HepG2 (cell line): Measurements from ENCODE around the gene SZRD1. TPM values are rescaled to one million over a fixed set of nuclear protein-coding genes. Genes with fewer than 3 reads are reported as not detected.

Experiments used
- ATAC-seq: fragments of 200-7000 bp; cut with Tn5 transposase; 3 replicates; pipeline ENCODE4 v1.9.1; 2020; ENCODE audit warnings: mild to moderate bottlenecking, moderate library complexity
- BruUV-seq: library from RNA; stranded (reverse); fragments of 400-500 nt; replicated peaks from 2 replicates; lab custom pipeline; 2021; lab: Mats Ljungman, UMichigan
- CTCF ChIA-PET: fragments of 300-600 bp; formaldehyde crosslinking; extraction: SDS; loops from one replicate; lab custom pipeline; 2021; ENCODE audit warnings: low total read pairs, inconsistent platforms, low intra/inter-chr PET ratio; lab: Yijun Ruan, JAX
- POLR2A ChIA-PET: fragments of 350-600 bp; sonication (Branson Sonifier 250); formaldehyde crosslinking; loops from one replicate; lab custom pipeline; 2020; ENCODE audit warnings: antibody characterized with exemption, inconsistent platforms; lab: Yijun Ruan, JAX
- DNase-seq: peaks from one replicate; pipeline ENCODE4 v3.0.0-alpha.2; 2015; ENCODE audit warnings: low spot score
- FAIRE-seq: peaks from 3 replicates; lab custom pipeline; 2011; peaks lifted over from hg19 to GRCh38; lab: Jason Lieb, UNC
- H2AFZ ChIP-seq: one replicate; pipeline ENCODE4 v1.6.1; 2011; ENCODE audit warnings: low read length, inconsistent platforms
- H3K27ac ChIP-seq: fragments of 300-600 bp; 3 replicates; pipeline ENCODE4 v1.8.0; 2011; ENCODE audit warnings: mixed run types, mild to moderate bottlenecking, mixed read lengths, low read length, inconsistent platforms; ENCODE audit not compliant: insufficient read depth; ENCODE audit errors: extremely low read length
- H3K27me3 ChIP-seq, 2 experiments: fragments of 200-600 bp in 1 of 2; 2 replicates in 1 of 2; 3 replicates in 1 of 2; pipeline versions ENCODE4 v1.6.0 to v1.8.0; 2011; ENCODE audit warnings: low read length in 2 of 2, mild to moderate bottlenecking in 2 of 2, moderate library complexity in 2 of 2, inconsistent platforms in 1 of 2; ENCODE audit not compliant: insufficient read depth in 2 of 2, control insufficient read depth in 1 of 2
- H3K36me3 ChIP-seq, 2 experiments: fragments of 200-600 bp in 1 of 2; replicated peaks in 1 of 2; 2 replicates in 1 of 2; 3 replicates in 1 of 2; pipeline versions ENCODE4 v1.5.1 to v1.8.0; 2011; ENCODE audit warnings: low read length in 2 of 2, inconsistent platforms in 1 of 2; ENCODE audit not compliant: insufficient read depth in 2 of 2, control insufficient read depth in 1 of 2
- H3K4me1 ChIP-seq: 2 replicates; pipeline ENCODE4 v1.5.1; 2012; ENCODE audit warnings: low read length, inconsistent platforms; ENCODE audit not compliant: insufficient read depth
- H3K4me2 ChIP-seq: 2 replicates; pipeline ENCODE4 v1.6.0; 2011; ENCODE audit warnings: low read depth, low read length, inconsistent platforms
- H3K4me3 ChIP-seq, 3 experiments: fragments of 200-600 bp in 1 of 3; sonication (generic), shearing (Covaris generic) in 1 of 3; replicated peaks in 1 of 3; 2 replicates each; pipeline ENCODE4 v1.5.1; 2011 to 2016; ENCODE audit warnings: low read length in 3 of 3, inconsistent platforms in 2 of 3, low read depth in 2 of 3, mild to moderate bottlenecking in 2 of 3, control low read depth in 1 of 3, mixed read lengths in 1 of 3; ENCODE audit not compliant: insufficient read depth in 1 of 3
- H3K79me2 ChIP-seq: one replicate; pipeline ENCODE4 v1.6.1; 2011; ENCODE audit warnings: low read length, inconsistent platforms; ENCODE audit not compliant: insufficient read depth
- H3K9ac ChIP-seq: 2 replicates; pipeline ENCODE4 v1.6.0; 2011; ENCODE audit warnings: mild to moderate bottlenecking, low read depth, low read length, inconsistent platforms; ENCODE audit not compliant: insufficient read depth
- H3K9me3 ChIP-seq: 2 replicates; pipeline ENCODE4 v1.5.1; 2012; ENCODE audit warnings: mild to moderate bottlenecking, low read length
- H4K20me1 ChIP-seq: 2 replicates; pipeline ENCODE4 v1.6.0; 2011; ENCODE audit warnings: inconsistent platforms, mild to moderate bottlenecking, low read length, moderate library complexity; ENCODE audit not compliant: insufficient read depth
- CCDC6 ChIP-seq: sonication (generic); formaldehyde crosslinking; IDR thresholded peaks from 2 replicates; pipeline ENCODE4 v1.8.1; 2022; ENCODE audit warnings: mild to moderate bottlenecking, missing genetic modification reagents, moderate library complexity
- ETS1 ChIP-seq: sonication (generic); formaldehyde crosslinking; IDR thresholded peaks from 2 replicates; pipeline ENCODE4 v1.4.0; 2020; ENCODE audit warnings: missing genetic modification reagents
- HMG20B ChIP-seq: conservative IDR thresholded peaks from 2 replicates; pipeline ENCODE4 v1.6.1; 2016; ENCODE audit warnings: missing genetic modification reagents, missing compliant biosample characterization
- MTF2 ChIP-seq: sonication (generic); formaldehyde crosslinking; IDR thresholded peaks from 2 replicates; pipeline ENCODE4 v1.5.0; 2020; ENCODE audit warnings: missing genetic modification reagents, borderline replicate concordance
- NCOR1 ChIP-seq: fragments of 200-600 bp; sonication (generic); IDR thresholded peaks from 2 replicates; pipeline ENCODE4 v1.7.0; 2017; ENCODE audit warnings: antibody characterized with exemption, low read length, borderline replicate concordance
- RORA ChIP-seq: sonication (generic); formaldehyde crosslinking; IDR thresholded peaks from 2 replicates; pipeline ENCODE4 v1.5.0; 2020; ENCODE audit warnings: mild to moderate bottlenecking, missing genetic modification reagents, moderate library complexity
- SALL2 ChIP-seq: sonication (generic); formaldehyde crosslinking; IDR thresholded peaks from 2 replicates; pipeline ENCODE4 v1.8.1; 2023; ENCODE audit warnings: mild to moderate bottlenecking, missing genetic modification reagents, inconsistent platforms
- SATB2 ChIP-seq: sonication (generic); formaldehyde crosslinking; IDR thresholded peaks from 2 replicates; pipeline ENCODE4 v1.5.0; 2020; ENCODE audit warnings: missing genetic modification reagents
- SRSF4 ChIP-seq: fragments of 200-400 bp; formaldehyde crosslinking; IDR thresholded peaks from one replicate; pipeline ENCODE4 v1.6.1; 2018; ENCODE audit warnings: mild to moderate bottlenecking, low read depth, low read length, moderate library complexity; ENCODE audit not compliant: poor library complexity, severe bottlenecking
- SYNCRIP ChIP-seq: fragments of 200-400 bp; formaldehyde crosslinking; IDR thresholded peaks from 2 replicates; pipeline ENCODE4 v1.6.1; 2018; ENCODE audit warnings: mild to moderate bottlenecking, low read depth, low read length; ENCODE audit not compliant: insufficient read depth
- ZBTB7A ChIP-seq: sonication (generic); formaldehyde crosslinking; IDR thresholded peaks from 2 replicates; pipeline ENCODE4 v1.8.0; 2022; ENCODE audit warnings: mild to moderate bottlenecking, missing genetic modification reagents
- ZFP41 ChIP-seq: sonication (generic); formaldehyde crosslinking; IDR thresholded peaks from 2 replicates; pipeline ENCODE4 v1.4.0; 2020; ENCODE audit warnings: mild to moderate bottlenecking, missing genetic modification reagents, borderline replicate concordance
- ZFP82 ChIP-seq: sonication (generic); formaldehyde crosslinking; IDR thresholded peaks from 2 replicates; pipeline ENCODE4 v1.5.1; 2020; ENCODE audit warnings: mild to moderate bottlenecking, missing genetic modification reagents, borderline replicate concordance
- ZMYM3 ChIP-seq: sonication (generic); formaldehyde crosslinking; IDR thresholded peaks from 2 replicates; pipeline ENCODE4 v1.5.1; 2020; ENCODE audit warnings: mild to moderate bottlenecking, missing genetic modification reagents
- ZNF264 ChIP-seq: sonication (generic); formaldehyde crosslinking; IDR thresholded peaks from 2 replicates; pipeline ENCODE4 v1.4.0; 2020; ENCODE audit warnings: missing genetic modification reagents
- ZNF674 ChIP-seq: sonication (generic); formaldehyde crosslinking; IDR thresholded peaks from 2 replicates; pipeline ENCODE4 v1.5.0; 2020; ENCODE audit warnings: low read depth, mild to moderate bottlenecking, missing genetic modification reagents
- ZSCAN29 ChIP-seq: sonication (generic); formaldehyde crosslinking; conservative IDR thresholded peaks from 2 replicates; pipeline ENCODE4 v1.4.0; 2020; ENCODE audit warnings: mild to moderate bottlenecking, missing genetic modification reagents
- WGBS: methylation state at CpG from one replicate; pipeline ENCODE4 v1.1.6; 2017; ENCODE audit warnings: low lambda C conversion rate; 5-methylcytosine and 5-hydroxymethylcytosine counted together
- in situ Hi-C: cut with HindIII; loops from 2 replicates; pipeline ENCODE4 v1.10.0; 2017; ENCODE audit warnings: low pct_unique_long_range_greater_than_20kb; ENCODE audit not compliant: extremely low pct_ligation_motif_present
- intact Hi-C: fragments of 100-400 bp; cut with micrococcal nuclease; formaldehyde crosslinking; loops from one replicate; pipeline ENCODE4 v1.10.0; 2022; ENCODE audit not compliant: unreplicated experiment
- polyA plus RNA-seq, 8 experiments: library from polyadenylated mRNA; depleted of rRNA in 3 of 8; stranded (reverse) in 7 of 8; unstranded in 1 of 8; fragments of >200 nt; fragmentation: Illumina TruSeq in 4 of 8; extraction: Trizol in 4 of 8; gene quantifications; 2 replicates each; pipeline versions ENCODE4 v1.2.1 to v1.2.3, GENCODE V29; 2011 to 2016; ENCODE audit warnings: low read depth in 4 of 8, missing spikeins in 1 of 8, mixed read lengths in 1 of 8; ENCODE audit not compliant: insufficient read depth in 1 of 8
- total RNA-seq, 5 experiments: library from RNA; depleted of rRNA; stranded (reverse); fragments of >200 nt; fragmentation: Illumina TruSeq; extraction: Trizol; gene quantifications; 2 replicates each; pipeline ENCODE4 v1.2.3, GENCODE V29; 2016; ENCODE audit warnings: low read depth in 1 of 5
- TF ChIP-seq, protein P1 (sequence below): sonication (generic); formaldehyde crosslinking; IDR thresholded peaks from 2 replicates; pipeline ENCODE4 v1.4.0; 2020; ENCODE audit warnings: missing genetic modification reagents
- TF ChIP-seq, protein P2 (sequence below): IDR thresholded peaks from 2 replicates; pipeline ENCODE4 v1.6.1; 2016; ENCODE audit warnings: missing compliant biosample characterization, missing genetic modification reagents, borderline replicate concordance
- TF ChIP-seq, protein P3 (sequence below): sonication (generic); formaldehyde crosslinking; IDR thresholded peaks from 2 replicates; pipeline ENCODE4 v1.4.0; 2020; ENCODE audit warnings: missing genetic modification reagents

The SZRD1 gene
- total and polyA plus RNA-seq, 2 of the 13 experiments (the other 11 are each of a cell fraction or from before 2014, with no cell fraction given) = 28.5 to 41.4 TPM

GRCh38 chr1:16436946-16437474 lies 70.0 kb downstream of the SZRD1 start, which contains the start of gene SPATA21:
SPATA21 (minus strand) TSS chr1:16437424; CDS start chr1:16431371, 6,053 bp downstream.
- no peak for FAIRE-seq
- no peak for DNase-seq
- Histone ChIP-seq H4K20me1 (no peaks in the 10 kb centered on the region), H3K9ac (peak within 1 kb of the TSS; percentile 39; the same call in 1 of the 2 replicates), H2AFZ (peak within 1 kb of the TSS; percentile 15), H3K79me2 (peaks cover 13% of the 10 kb centered on the region), H3K4me3 (no peak within 1 kb of the TSS), H3K27me3 (no peaks in the 10 kb centered on the region; a peak in 1 of 5 replicates), H3K9me3 (no peaks in the 10 kb centered on the region), H3K36me3 (no peaks in the 10 kb centered on the region), H3K4me2 (0 out of 2 replicates have a peak within 1 kb of the TSS, but pooled peaks have one; percentile 2), H3K27ac (no peak within 1 kb of the TSS), H3K4me1 (peaks cover 31% of the 10 kb centered on the region)
- 10% methylated on average over 2 of the region's 3 CpGs for WGBS
- in situ Hi-C loops (no loop called here), intact Hi-C loops (no loop called here)
- ChIA-PET CTCF (no interaction called here), POLR2A (no interaction called here)
- ATAC-seq = no peak
- BruUV-seq = no TSS peak
- no peak for TF ChIP-seq ZFP82 (CRISPR knock-in tag)
- TF ChIP-seq SYNCRIP = no peak
- TF ChIP-seq ZNF264 = no peak
- TF ChIP-seq, protein P1, sequence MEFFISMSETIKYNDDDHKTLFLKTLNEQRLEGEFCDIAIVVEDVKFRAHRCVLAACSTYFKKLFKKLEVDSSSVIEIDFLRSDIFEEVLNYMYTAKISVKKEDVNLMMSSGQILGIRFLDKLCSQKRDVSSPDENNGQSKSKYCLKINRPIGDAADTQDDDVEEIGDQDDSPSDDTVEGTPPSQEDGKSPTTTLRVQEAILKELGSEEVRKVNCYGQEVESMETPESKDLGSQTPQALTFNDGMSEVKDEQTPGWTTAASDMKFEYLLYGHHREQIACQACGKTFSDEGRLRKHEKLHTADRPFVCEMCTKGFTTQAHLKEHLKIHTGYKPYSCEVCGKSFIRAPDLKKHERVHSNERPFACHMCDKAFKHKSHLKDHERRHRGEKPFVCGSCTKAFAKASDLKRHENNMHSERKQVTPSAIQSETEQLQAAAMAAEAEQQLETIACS = no peak
- TF ChIP-seq ZNF674 (CRISPR knock-in tag) = no peak
- no peak for TF ChIP-seq ZBTB7A (CRISPR knock-in tag)
- TF ChIP-seq SALL2 (CRISPR knock-in tag) = no peak
- TF ChIP-seq, protein P2, sequence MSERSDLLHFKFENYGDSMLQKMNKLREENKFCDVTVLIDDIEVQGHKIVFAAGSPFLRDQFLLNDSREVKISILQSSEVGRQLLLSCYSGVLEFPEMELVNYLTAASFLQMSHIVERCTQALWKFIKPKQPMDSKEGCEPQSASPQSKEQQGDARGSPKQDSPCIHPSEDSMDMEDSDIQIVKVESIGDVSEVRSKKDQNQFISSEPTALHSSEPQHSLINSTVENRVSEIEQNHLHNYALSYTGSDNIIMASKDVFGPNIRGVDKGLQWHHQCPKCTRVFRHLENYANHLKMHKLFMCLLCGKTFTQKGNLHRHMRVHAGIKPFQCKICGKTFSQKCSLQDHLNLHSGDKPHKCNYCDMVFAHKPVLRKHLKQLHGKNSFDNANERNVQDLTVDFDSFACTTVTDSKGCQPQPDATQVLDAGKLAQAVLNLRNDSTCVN (CRISPR knock-in tag) = no peak
- no peak for TF ChIP-seq SRSF4
- TF ChIP-seq ETS1 (CRISPR knock-in tag) = no peak
- no peak for TF ChIP-seq ZSCAN29 (CRISPR knock-in tag)
- TF ChIP-seq CCDC6 (CRISPR knock-in tag) = no peak
- no peak for TF ChIP-seq MTF2
- TF ChIP-seq ZFP41 (CRISPR knock-in tag) = no peak
- TF ChIP-seq RORA = no peak
- no peak for TF ChIP-seq NCOR1
- no peak for TF ChIP-seq ZMYM3 (CRISPR knock-in tag)
- no peak for TF ChIP-seq HMG20B (CRISPR knock-in tag)
- TF ChIP-seq, protein P3, sequence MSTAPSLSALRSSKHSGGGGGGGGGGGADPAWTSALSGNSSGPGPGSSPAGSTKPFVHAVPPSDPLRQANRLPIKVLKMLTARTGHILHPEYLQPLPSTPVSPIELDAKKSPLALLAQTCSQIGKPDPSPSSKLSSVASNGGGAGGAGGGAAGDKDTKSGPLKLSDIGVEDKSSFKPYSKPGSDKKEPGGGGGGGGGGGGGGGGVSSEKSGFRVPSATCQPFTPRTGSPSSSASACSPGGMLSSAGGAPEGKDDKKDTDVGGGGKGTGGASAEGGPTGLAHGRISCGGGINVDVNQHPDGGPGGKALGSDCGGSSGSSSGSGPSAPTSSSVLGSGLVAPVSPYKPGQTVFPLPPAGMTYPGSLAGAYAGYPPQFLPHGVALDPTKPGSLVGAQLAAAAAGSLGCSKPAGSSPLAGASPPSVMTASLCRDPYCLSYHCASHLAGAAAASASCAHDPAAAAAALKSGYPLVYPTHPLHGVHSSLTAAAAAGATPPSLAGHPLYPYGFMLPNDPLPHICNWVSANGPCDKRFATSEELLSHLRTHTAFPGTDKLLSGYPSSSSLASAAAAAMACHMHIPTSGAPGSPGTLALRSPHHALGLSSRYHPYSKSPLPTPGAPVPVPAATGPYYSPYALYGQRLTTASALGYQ (CRISPR knock-in tag) = no peak
- no peak for TF ChIP-seq SATB2 (CRISPR knock-in tag)
